HG03378 (cell line): ENCODE results near the gene ROBO1.
"Not testable (repeated sequence)": the region's sequence is repeated elsewhere in the genome, so short reads cannot be mapped to it uniquely, and the experiment has no call there.

ENCODE experiments used
- ATAC-seq: cut with Tn5 transposase; IDR thresholded peaks from one replicate; pipeline ENCODE4 v1.9.1; 2021; ENCODE audit warnings: mild to moderate bottlenecking, moderate library complexity; ENCODE audit not compliant: unreplicated experiment

The ROBO1 gene

GRCh38 chr3:79558943-79559342 is 208.9 kb downstream of the ROBO1 start:
- no peak for ATAC-seq

- no peak for ATAC-seq
These were observed 212.1 kb downstream of the ROBO1 start for GRCh38 chr3:79555655-79556054.

- ATAC-seq: no peak
These were observed 215.8 kb downstream of the ROBO1 start for GRCh38 chr3:79551997-79552396.

- ATAC-seq: no peak
These were observed 216.4 kb downstream of the ROBO1 start for GRCh38 chr3:79551321-79551892.

GRCh38 chr3:79543218-79543982 is 224.4 kb downstream of the ROBO1 start:
- ATAC-seq: no peak

GRCh38 chr3:79534727-79535126 is 233.1 kb downstream of the ROBO1 start:
- ATAC-seq: no peak

GRCh38 chr3:79531566-79532295 is 236.1 kb downstream of the ROBO1 start:
- ATAC-seq: no peak

GRCh38 chr3:79521221-79521848 is 246.5 kb downstream of the ROBO1 start:
- ATAC-seq: peak; percentile 73

- ATAC-seq: no peak
These were observed 249.9 kb downstream of the ROBO1 start for GRCh38 chr3:79517766-79518413.

GRCh38 chr3:79516795-79517194 is 251.0 kb downstream of the ROBO1 start:
- no peak for ATAC-seq

GRCh38 chr3:79515072-79515471 is 252.7 kb downstream of the ROBO1 start:
- ATAC-seq: no peak

- ATAC-seq: no peak
These were observed 253.7 kb downstream of the ROBO1 start for GRCh38 chr3:79514069-79514468.

GRCh38 chr3:79506751-79507150 is 261.0 kb downstream of the ROBO1 start:
- ATAC-seq: no peak

GRCh38 chr3:79502216-79502681 is 265.5 kb downstream of the ROBO1 start:
- not testable (repeated sequence) for ATAC-seq

GRCh38 chr3:79497447-79498111 is 270.2 kb downstream of the ROBO1 start:
- ATAC-seq: peak; percentile 77

- no peak for ATAC-seq
These were observed 276.7 kb downstream of the ROBO1 start for GRCh38 chr3:79491029-79491641.

GRCh38 chr3:79490165-79491028 is 277.4 kb downstream of the ROBO1 start:
- ATAC-seq: no peak

- ATAC-seq: no peak
These were observed 279.4 kb downstream of the ROBO1 start for GRCh38 chr3:79488407-79488806.

- ATAC-seq: no peak
These were observed 287.1 kb downstream of the ROBO1 start for GRCh38 chr3:79480746-79481145.
